Bronchial epithelial cell (primary cell): ENCODE measurements around the gene THADA. TPM values are rescaled to one million over a fixed set of nuclear protein-coding genes. Genes with fewer than 3 reads are reported as not detected.
A peak's percentile ranks its signal among the peaks of the same experiment; 100 is the strongest.

Source experiments
- DNase-seq: peaks from one replicate; pipeline ENCODE4 v3.0.0-alpha.2; 2010; ENCODE audit warnings: low read depth
- FAIRE-seq: peaks from 2 replicates; lab custom pipeline; 2011; peaks lifted over from hg19 to GRCh38; lab: Jason Lieb, UNC
- H3K27me3 ChIP-seq: 2 replicates; pipeline ENCODE4 v1.5.1; 2011; ENCODE audit warnings: low read length; ENCODE audit not compliant: control insufficient read depth, insufficient read depth
- H3K36me3 ChIP-seq: 2 replicates; pipeline ENCODE4 v1.5.1; 2011; ENCODE audit warnings: low read length; ENCODE audit not compliant: control insufficient read depth, insufficient read depth
- H3K4me3 ChIP-seq: 2 replicates; pipeline ENCODE4 v1.5.1; 2011; ENCODE audit warnings: mild to moderate bottlenecking, low read depth, low read length, control low read depth
- CTCF ChIP-seq: IDR thresholded peaks from 2 replicates; pipeline ENCODE4 v1.5.1; 2011; ENCODE audit warnings: mild to moderate bottlenecking, moderate library complexity, low read length, control low read depth, inconsistent platforms; ENCODE audit not compliant: insufficient read depth, severe bottlenecking
- total RNA-seq: library from RNA; depleted of rRNA; stranded (reverse); fragments of >200 nt; gene quantifications from 2 replicates; pipeline ENCODE4 v1.2.1, GENCODE V29; 2014

THADA gene
- total RNA-seq, 1 donor from 2014 or later, result 25.8 TPM

GRCh38 chr2:43375746-43376522 lies 219.9 kb downstream of the THADA start:
- Histone ChIP-seq H3K4me3 (no peak overlapping the region), H3K36me3 (no peaks in the 10 kb centered on the region), H3K27me3 (no peaks in the 10 kb centered on the region)
- FAIRE-seq (no peak), DNase-seq (no peak)
- TF ChIP-seq CTCF, result no peak

GRCh38 chr2:43372416-43373081 lies 223.3 kb downstream of the THADA start:
- H3K27me3 ChIP-seq, result no peaks in the 10 kb centered on the region
- H3K4me3 ChIP-seq, result no peak overlapping the region
- DNase-seq, result no peak
- TF ChIP-seq CTCF, result no peak
- no peak for FAIRE-seq
- no peaks in the 10 kb centered on the region for H3K36me3 ChIP-seq

- no peaks in the 10 kb centered on the region for H3K27me3 ChIP-seq
- TF ChIP-seq CTCF, result no peak
- FAIRE-seq (no peak), DNase-seq (no peak)
- no peaks in the 10 kb centered on the region for H3K36me3 ChIP-seq
- no peak overlapping the region for H3K4me3 ChIP-seq
Observed at GRCh38 chr2:43370705-43371104, 225.1 kb downstream of the THADA start.

- TF ChIP-seq CTCF, result no peak
- no peaks in the 10 kb centered on the region for H3K36me3 ChIP-seq
- H3K4me3 ChIP-seq, result no peak overlapping the region
- FAIRE-seq (no peak), DNase-seq (no peak)
- no peaks in the 10 kb centered on the region for H3K27me3 ChIP-seq
Observed at GRCh38 chr2:43370146-43370545, 225.7 kb downstream of the THADA start.

GRCh38 chr2:43368483-43369385 lies 227.1 kb downstream of the THADA start:
- peak; percentile 40 for FAIRE-seq
- no peak for DNase-seq
- no peak for TF ChIP-seq CTCF
- H3K27me3 ChIP-seq, result no peaks in the 10 kb centered on the region
- no peaks in the 10 kb centered on the region for H3K36me3 ChIP-seq
- no peak overlapping the region for H3K4me3 ChIP-seq
